HepG2 (cell line): Measurements from ENCODE around the gene ADARB1. TPM values are rescaled to one million over a fixed set of nuclear protein-coding genes. Genes with fewer than 3 reads are reported as not detected.

Experiments
- ATAC-seq: fragments of 200-7000 bp; cut with Tn5 transposase; 3 replicates; pipeline ENCODE4 v1.9.1; 2020; ENCODE audit warnings: mild to moderate bottlenecking, moderate library complexity
- BruUV-seq: library from RNA; stranded (reverse); fragments of 400-500 nt; replicated peaks from 2 replicates; lab custom pipeline; 2021; lab: Mats Ljungman, UMichigan
- CTCF ChIA-PET: fragments of 300-600 bp; formaldehyde crosslinking; extraction: SDS; loops from one replicate; lab custom pipeline; 2021; ENCODE audit warnings: low total read pairs, inconsistent platforms, low intra/inter-chr PET ratio; lab: Yijun Ruan, JAX
- POLR2A ChIA-PET: fragments of 350-600 bp; sonication (Branson Sonifier 250); formaldehyde crosslinking; loops from one replicate; lab custom pipeline; 2020; ENCODE audit warnings: antibody characterized with exemption, inconsistent platforms; lab: Yijun Ruan, JAX
- DNase-seq: peaks from one replicate; pipeline ENCODE4 v3.0.0-alpha.2; 2015; ENCODE audit warnings: low spot score
- FAIRE-seq: peaks from 3 replicates; lab custom pipeline; 2011; peaks lifted over from hg19 to GRCh38; lab: Jason Lieb, UNC
- H2AFZ ChIP-seq: one replicate; pipeline ENCODE4 v1.6.1; 2011; ENCODE audit warnings: low read length, inconsistent platforms
- H3K27ac ChIP-seq: fragments of 300-600 bp; 3 replicates; pipeline ENCODE4 v1.8.0; 2011; ENCODE audit warnings: mixed run types, mild to moderate bottlenecking, mixed read lengths, low read length, inconsistent platforms; ENCODE audit not compliant: insufficient read depth; ENCODE audit errors: extremely low read length
- H3K27me3 ChIP-seq, 2 experiments: fragments of 200-600 bp in 1 of 2; 2 replicates in 1 of 2; 3 replicates in 1 of 2; pipeline versions ENCODE4 v1.6.0 to v1.8.0; 2011; ENCODE audit warnings: low read length in 2 of 2, mild to moderate bottlenecking in 2 of 2, moderate library complexity in 2 of 2, inconsistent platforms in 1 of 2; ENCODE audit not compliant: insufficient read depth in 2 of 2, control insufficient read depth in 1 of 2
- H3K36me3 ChIP-seq, 2 experiments: fragments of 200-600 bp in 1 of 2; replicated peaks in 1 of 2; 2 replicates in 1 of 2; 3 replicates in 1 of 2; pipeline versions ENCODE4 v1.5.1 to v1.8.0; 2011; ENCODE audit warnings: low read length in 2 of 2, inconsistent platforms in 1 of 2; ENCODE audit not compliant: insufficient read depth in 2 of 2, control insufficient read depth in 1 of 2
- H3K4me1 ChIP-seq: 2 replicates; pipeline ENCODE4 v1.5.1; 2012; ENCODE audit warnings: low read length, inconsistent platforms; ENCODE audit not compliant: insufficient read depth
- H3K4me2 ChIP-seq: 2 replicates; pipeline ENCODE4 v1.6.0; 2011; ENCODE audit warnings: low read depth, low read length, inconsistent platforms
- H3K4me3 ChIP-seq, 3 experiments: fragments of 200-600 bp in 1 of 3; sonication (generic), shearing (Covaris generic) in 1 of 3; replicated peaks in 1 of 3; 2 replicates each; pipeline ENCODE4 v1.5.1; 2011 to 2016; ENCODE audit warnings: low read length in 3 of 3, inconsistent platforms in 2 of 3, low read depth in 2 of 3, mild to moderate bottlenecking in 2 of 3, control low read depth in 1 of 3, mixed read lengths in 1 of 3; ENCODE audit not compliant: insufficient read depth in 1 of 3
- H3K79me2 ChIP-seq: one replicate; pipeline ENCODE4 v1.6.1; 2011; ENCODE audit warnings: low read length, inconsistent platforms; ENCODE audit not compliant: insufficient read depth
- H3K9ac ChIP-seq: 2 replicates; pipeline ENCODE4 v1.6.0; 2011; ENCODE audit warnings: mild to moderate bottlenecking, low read depth, low read length, inconsistent platforms; ENCODE audit not compliant: insufficient read depth
- H3K9me3 ChIP-seq: 2 replicates; pipeline ENCODE4 v1.5.1; 2012; ENCODE audit warnings: mild to moderate bottlenecking, low read length
- H4K20me1 ChIP-seq: 2 replicates; pipeline ENCODE4 v1.6.0; 2011; ENCODE audit warnings: inconsistent platforms, mild to moderate bottlenecking, low read length, moderate library complexity; ENCODE audit not compliant: insufficient read depth
- CEBPB ChIP-seq: IDR thresholded peaks from 2 replicates; pipeline ENCODE4 v1.6.1; 2011; ENCODE audit warnings: low read depth, low read length, improper control_type of control experiment, borderline replicate concordance
- PRMT3 ChIP-seq: sonication (generic); formaldehyde crosslinking; IDR thresholded peaks from 2 replicates; pipeline ENCODE4 v1.8.1; 2022; ENCODE audit warnings: low read depth, mild to moderate bottlenecking, moderate library complexity, missing genetic modification reagents, borderline replicate concordance
- REST ChIP-seq, 2 experiments: IDR thresholded peaks; 2 replicates each; pipeline ENCODE4 v1.6.1; 2011 to 2012; ENCODE audit warnings: low read length in 2 of 2, borderline replicate concordance in 1 of 2, low read depth in 1 of 2, mild to moderate bottlenecking in 1 of 2, moderate library complexity in 1 of 2
- SYNCRIP ChIP-seq: fragments of 200-400 bp; formaldehyde crosslinking; IDR thresholded peaks from 2 replicates; pipeline ENCODE4 v1.6.1; 2018; ENCODE audit warnings: mild to moderate bottlenecking, low read depth, low read length; ENCODE audit not compliant: insufficient read depth
- ZNF460 ChIP-seq: sonication (generic); formaldehyde crosslinking; IDR thresholded peaks from 2 replicates; pipeline ENCODE4 v1.5.1; 2020; ENCODE audit warnings: missing genetic modification reagents, mild to moderate bottlenecking, borderline replicate concordance
- ZNF7 ChIP-seq: IDR thresholded peaks from 2 replicates; pipeline ENCODE4 v1.6.1; 2016; ENCODE audit warnings: missing biosample characterization, missing genetic modification reagents
- WGBS: methylation state at CpG from one replicate; pipeline ENCODE4 v1.1.6; 2017; ENCODE audit warnings: low lambda C conversion rate; 5-methylcytosine and 5-hydroxymethylcytosine counted together
- in situ Hi-C: cut with HindIII; loops from 2 replicates; pipeline ENCODE4 v1.10.0; 2017; ENCODE audit warnings: low pct_unique_long_range_greater_than_20kb; ENCODE audit not compliant: extremely low pct_ligation_motif_present
- intact Hi-C: fragments of 100-400 bp; cut with micrococcal nuclease; formaldehyde crosslinking; loops from one replicate; pipeline ENCODE4 v1.10.0; 2022; ENCODE audit not compliant: unreplicated experiment
- polyA plus RNA-seq, 8 experiments: library from polyadenylated mRNA; depleted of rRNA in 3 of 8; stranded (reverse) in 7 of 8; unstranded in 1 of 8; fragments of >200 nt; fragmentation: Illumina TruSeq in 4 of 8; extraction: Trizol in 4 of 8; gene quantifications; 2 replicates each; pipeline versions ENCODE4 v1.2.1 to v1.2.3, GENCODE V29; 2011 to 2016; ENCODE audit warnings: low read depth in 4 of 8, missing spikeins in 1 of 8, mixed read lengths in 1 of 8; ENCODE audit not compliant: insufficient read depth in 1 of 8
- total RNA-seq, 5 experiments: library from RNA; depleted of rRNA; stranded (reverse); fragments of >200 nt; fragmentation: Illumina TruSeq; extraction: Trizol; gene quantifications; 2 replicates each; pipeline ENCODE4 v1.2.3, GENCODE V29; 2016; ENCODE audit warnings: low read depth in 1 of 5

ADARB1 gene
- total and polyA plus RNA-seq, 2 of the 13 experiments (the other 11 are each of a cell fraction or from before 2014, with no cell fraction given), result 6.6 to 10.0 TPM

DNA sequence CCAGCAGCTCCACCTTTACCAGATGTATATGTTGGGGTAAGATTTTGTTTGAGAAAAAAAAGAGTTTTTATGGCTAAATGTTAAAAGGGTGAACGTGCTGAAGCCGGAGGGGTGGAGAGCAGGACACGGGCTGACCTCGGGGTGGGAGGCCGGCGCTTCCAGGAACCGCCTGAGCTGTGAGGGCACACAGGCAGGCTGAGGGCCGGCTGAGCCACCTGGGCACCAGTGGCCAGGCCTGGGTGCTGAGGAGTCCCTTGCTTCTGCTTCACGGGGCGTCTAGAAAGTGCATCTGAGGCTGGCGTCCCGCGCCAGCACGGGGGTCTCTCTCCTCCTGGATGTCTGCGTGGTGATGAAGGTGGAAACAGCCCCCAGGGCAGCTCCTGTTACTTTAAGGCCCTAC lies 33.6 kb upstream of the ADARB1 start:
- POLR2A ChIA-PET, result interaction anchor here (1.5 kb wide), 1 partner anchor 20 kb away, joined by 3 read pairs; no protein-coding TSS in a partner anchor

DNA sequence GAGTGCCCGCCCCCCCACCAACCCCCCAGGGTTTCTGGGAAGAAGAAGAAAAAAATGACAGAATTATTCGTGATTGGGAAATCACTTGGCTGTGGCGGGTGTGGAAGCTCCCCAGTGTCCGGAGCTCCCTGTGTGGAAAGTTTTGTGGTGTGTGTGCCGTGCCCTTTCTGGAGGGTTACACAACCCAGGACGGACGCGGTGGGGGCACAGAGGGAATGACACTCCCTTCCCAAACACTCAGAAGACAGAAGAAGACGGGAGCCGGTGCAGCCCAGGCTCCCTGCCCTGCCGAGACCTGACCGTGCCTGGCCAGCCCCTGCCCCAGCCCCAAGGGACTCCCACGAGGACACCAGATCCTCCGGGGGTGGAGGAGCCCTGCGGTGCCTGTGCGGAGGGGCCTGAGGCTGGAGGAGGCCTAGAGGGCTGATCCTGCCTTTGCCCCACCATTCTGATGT lies 33.0 kb upstream of the ADARB1 start:
- Histone ChIP-seq H3K4me1 (peaks cover 23% of the 10 kb centered on the region), H3K27ac (no peak overlapping the region), H3K27me3 (peaks cover 9 to 52% of the 10 kb centered on the region in 2 experiments; a peak in 4 of 5 replicates), H3K4me2 (peak overlapping the region; percentile 27; the same call in 1 of the 2 replicates), H3K9me3 (peaks cover 10% of the 10 kb centered on the region), H4K20me1 (no peaks in the 10 kb centered on the region), H3K4me3 (no peak overlapping the region), H3K36me3 (no peaks in the 10 kb centered on the region), H2AFZ (no peak overlapping the region), H3K79me2 (no peaks in the 10 kb centered on the region), H3K9ac (no peak overlapping the region)
- CTCF ChIA-PET, result no interaction called here
- 0% methylated on average over 4 of the region's 16 CpGs for WGBS
- BruUV-seq, result no TSS peak
- no peak; the same call in 2 of the 3 replicates for ATAC-seq
- no peak for FAIRE-seq
- intact Hi-C loops, result no loop called here
- no peak for DNase-seq
- POLR2A ChIA-PET, result interaction anchor here (1.5 kb wide), 1 partner anchor 20 kb away, joined by 3 read pairs; no protein-coding TSS in a partner anchor
- in situ Hi-C loops, result no loop called here
- TF ChIP-seq CEBPB (0 out of 2 replicates have a peak, but pooled peaks have one; percentile 5), REST (IDR thresholded peaks at IDR 0.05; ENCODE audit: borderline replicate concordance in 1 of 2, low read depth in 1 of 2, low read length in 2 of 2) (no peak), PRMT3 (CRISPR knock-in tag) (no peak)

More for the DNA sequence above, 33.6 kb upstream of the ADARB1 start:
- no peak overlapping the region for H3K27ac ChIP-seq
- H3K4me2 ChIP-seq, result no peak overlapping the region
- intact Hi-C loops, result no loop called here
- no peak overlapping the region for H2AFZ ChIP-seq
- WGBS, result 9% methylated on average over 8 of the region's 15 CpGs
- FAIRE-seq (no peak), DNase-seq (no peak), ATAC-seq (peak; percentile 53)
- CTCF ChIA-PET, result no interaction called here
- H3K27me3 ChIP-seq, result peaks cover 9 to 52% of the 10 kb centered on the region in 2 experiments
- TF ChIP-seq ZNF460 (CRISPR knock-in tag), result 0 out of 2 replicates have a peak, but pooled peaks have one; percentile 44
- no peak for TF ChIP-seq SYNCRIP
- peak; percentile 65; the same call in 1 of the 2 replicates for TF ChIP-seq ZNF7 (CRISPR knock-in tag)
- no peaks in the 10 kb centered on the region for H3K79me2 ChIP-seq
- H3K9me3 ChIP-seq, result peaks cover 15% of the 10 kb centered on the region
- in situ Hi-C loops, result no loop called here
- H4K20me1 ChIP-seq, result no peaks in the 10 kb centered on the region
- H3K4me1 ChIP-seq, result peaks cover 23% of the 10 kb centered on the region
- BruUV-seq, result no TSS peak
- no peak overlapping the region for H3K4me3 ChIP-seq
- no peak overlapping the region for H3K9ac ChIP-seq
- no peaks in the 10 kb centered on the region for H3K36me3 ChIP-seq
